GM12892 (cell line): ENCODE data around the gene TAF3.

Source experiments
- POLR2A ChIP-seq: IDR thresholded peaks from 2 replicates; pipeline ENCODE4 v1.6.1; 2011; ENCODE audit warnings: low read depth, low read length, control low read depth
- TAF1 ChIP-seq: IDR thresholded peaks from 2 replicates; pipeline ENCODE4 v1.6.1; 2011; ENCODE audit warnings: low read depth, mild to moderate bottlenecking, control low read depth, low read length, borderline replicate concordance

DNA sequence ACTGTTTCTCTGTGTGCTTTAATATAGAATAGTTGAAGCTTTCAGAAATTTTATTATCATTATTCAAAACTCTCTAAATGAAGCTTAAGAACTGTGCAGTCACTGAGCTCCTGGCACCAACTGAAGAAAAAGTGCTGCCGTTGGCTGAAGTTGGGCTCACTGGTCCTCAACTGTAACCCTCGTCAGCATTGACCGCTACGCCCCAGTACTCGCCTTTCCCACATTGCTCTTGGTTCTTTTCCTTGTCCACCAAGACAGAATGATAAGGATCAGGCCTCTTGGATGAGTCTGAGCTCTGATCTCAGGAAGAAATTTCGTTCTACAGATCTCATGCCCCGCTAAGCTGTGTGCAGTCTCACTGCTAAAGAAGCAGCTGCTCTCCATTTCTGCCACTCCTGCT lies 7.9 kb upstream of the TAF3 start:
- TF ChIP-seq POLR2A (no peak), TAF1 (no peak)
